Heart left ventricle (tissue), 13 donors: ENCODE measurements around the gene ADAM15.

Experiments used
- CTCF ChIP-seq, 12 donors: fragments of 200-600 bp; sonication (generic) in 4 of 12; IDR thresholded peaks; one replicate each; pipeline versions ENCODE4 v1.5.0 to v1.8.0; 2018 to 2022; ENCODE audit warnings: antibody characterized with exemption in 12 of 12, mild to moderate bottlenecking in 5 of 12
- POLR2A ChIP-seq, 2 donors: fragments of 450-650 bp; IDR thresholded peaks; one replicate each; pipeline ENCODE4 v1.6.1; 2017; ENCODE audit warnings: antibody characterized with exemption in 2 of 2, mild to moderate bottlenecking in 2 of 2, moderate library complexity in 2 of 2
- donor health status: ischemic (EF 13 %, LVEDD 7.1; RV severe dilation, severe dysfunction).
- donor health status: DM: no; HTN: yes; CAD: no.
- donor health status: DM: no; HTN: no; CAD: no.
- donor health status: ischemic (EF 25% LVEDD 6.9; RV normal size, moderate dysfunction).
- donor health status: ischemic (EF 25% LVEDD 5.7; RV mildly dilated, moderate dysfunction).
- donor health status: ischemic (EF 35%, LVEDD 5.7; RV mildly dilated, moderate dysfunction).
- donor health status: nonischemic (EF 11% LVEDD 7.7; RV severe dilation, severe dysfunction).
- donor health status: DM: yes; HTN: yes; CAD: no.
- donor health status: PGD.
- donor health status: ischemic (EF 29% LVEDD 5.4; RV normal size, mild dysfunction).
- donor health status: nonischemic (EF 23%, LVEDD 6.1; RV moderate dilation, normal function).

GRCh38 chr1:155107309-155108264, 56.5 kb downstream of the ADAM15 start:
- TF ChIP-seq CTCF (IDR thresholded peaks at IDR 0.05) (no peak), POLR2A (IDR thresholded peaks at IDR 0.05) (no peak)
